GM12875 (cell line): ENCODE results near the gene ETF1.

Experiments used
- H3K4me3 ChIP-seq: one replicate; pipeline ENCODE4 v1.5.1; 2011; ENCODE audit warnings: low read depth, low read length, control low read depth
- TF ChIP-seq, protein P1 (sequence below): IDR thresholded peaks from 2 replicates; pipeline ENCODE4 v1.5.1; 2011; ENCODE audit warnings: low read depth, mild to moderate bottlenecking, control low read depth, inconsistent platforms, low read length, moderate library complexity, borderline replicate concordance; ENCODE audit not compliant: insufficient read depth

Gene ETF1

DNA sequence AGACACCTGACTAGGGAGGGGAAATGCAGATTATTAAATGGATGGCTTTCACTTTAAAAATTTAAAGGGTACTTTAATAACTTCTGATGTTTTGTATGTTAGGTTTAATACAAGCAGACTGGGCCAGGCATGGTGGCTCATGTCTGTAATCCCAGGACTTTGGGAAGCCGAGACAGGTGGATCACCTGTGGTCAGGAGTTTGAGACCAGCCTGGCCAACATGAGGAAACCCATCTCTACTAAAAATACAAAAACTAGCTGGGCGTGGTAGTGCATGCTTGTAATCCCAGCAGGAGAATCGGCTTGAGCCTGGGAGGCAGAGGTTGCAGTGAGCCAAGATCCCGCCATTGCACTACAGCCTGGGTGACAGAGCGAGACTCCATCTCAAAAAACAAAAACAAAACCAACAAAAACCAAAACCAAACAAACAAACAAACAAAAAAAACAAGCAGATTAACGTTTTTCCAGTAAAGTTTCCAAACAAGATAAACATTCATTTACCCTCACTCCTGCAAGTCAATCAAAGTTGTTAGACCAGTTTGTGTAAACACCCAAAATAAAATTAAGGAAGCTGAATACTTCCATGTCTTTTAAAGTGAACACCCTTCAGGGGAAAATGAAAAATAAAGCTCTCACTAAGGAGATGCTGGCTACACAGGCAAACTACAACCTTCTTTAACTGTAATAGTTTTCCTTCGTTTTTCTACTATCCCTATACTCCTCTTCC, 14.1 kb downstream of the ETF1 start:
- H3K4me3 ChIP-seq: no peak overlapping the region
- TF ChIP-seq, protein P1, sequence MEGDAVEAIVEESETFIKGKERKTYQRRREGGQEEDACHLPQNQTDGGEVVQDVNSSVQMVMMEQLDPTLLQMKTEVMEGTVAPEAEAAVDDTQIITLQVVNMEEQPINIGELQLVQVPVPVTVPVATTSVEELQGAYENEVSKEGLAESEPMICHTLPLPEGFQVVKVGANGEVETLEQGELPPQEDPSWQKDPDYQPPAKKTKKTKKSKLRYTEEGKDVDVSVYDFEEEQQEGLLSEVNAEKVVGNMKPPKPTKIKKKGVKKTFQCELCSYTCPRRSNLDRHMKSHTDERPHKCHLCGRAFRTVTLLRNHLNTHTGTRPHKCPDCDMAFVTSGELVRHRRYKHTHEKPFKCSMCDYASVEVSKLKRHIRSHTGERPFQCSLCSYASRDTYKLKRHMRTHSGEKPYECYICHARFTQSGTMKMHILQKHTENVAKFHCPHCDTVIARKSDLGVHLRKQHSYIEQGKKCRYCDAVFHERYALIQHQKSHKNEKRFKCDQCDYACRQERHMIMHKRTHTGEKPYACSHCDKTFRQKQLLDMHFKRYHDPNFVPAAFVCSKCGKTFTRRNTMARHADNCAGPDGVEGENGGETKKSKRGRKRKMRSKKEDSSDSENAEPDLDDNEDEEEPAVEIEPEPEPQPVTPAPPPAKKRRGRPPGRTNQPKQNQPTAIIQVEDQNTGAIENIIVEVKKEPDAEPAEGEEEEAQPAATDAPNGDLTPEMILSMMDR: no peak

DNA sequence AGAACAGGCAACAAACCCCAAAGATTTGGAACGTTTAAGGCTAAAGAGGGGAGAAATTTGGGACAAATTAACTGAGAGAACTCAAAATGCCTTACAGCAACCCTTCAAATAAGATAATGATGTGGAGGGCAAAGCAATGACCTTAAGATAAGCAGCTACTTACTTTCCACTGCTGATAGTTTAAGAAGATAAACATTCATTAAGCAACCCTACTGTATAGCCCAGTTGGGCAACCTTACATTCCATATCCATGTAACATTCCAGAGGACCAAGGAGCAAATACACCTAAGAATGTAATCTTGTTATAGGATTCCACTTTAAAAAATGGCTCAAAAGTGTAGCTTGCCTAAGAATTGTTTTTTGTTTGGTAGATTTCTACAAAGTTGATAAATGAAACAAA, 14.8 kb downstream of the ETF1 start:
- TF ChIP-seq, protein P1: no peak
- H3K4me3 ChIP-seq: no peak overlapping the region

- TF ChIP-seq, protein P1: no peak
- H3K4me3 ChIP-seq: no peak overlapping the region
These were observed 15.9 kb downstream of the ETF1 start for GRCh38 chr5:138527170-138527569.

DNA sequence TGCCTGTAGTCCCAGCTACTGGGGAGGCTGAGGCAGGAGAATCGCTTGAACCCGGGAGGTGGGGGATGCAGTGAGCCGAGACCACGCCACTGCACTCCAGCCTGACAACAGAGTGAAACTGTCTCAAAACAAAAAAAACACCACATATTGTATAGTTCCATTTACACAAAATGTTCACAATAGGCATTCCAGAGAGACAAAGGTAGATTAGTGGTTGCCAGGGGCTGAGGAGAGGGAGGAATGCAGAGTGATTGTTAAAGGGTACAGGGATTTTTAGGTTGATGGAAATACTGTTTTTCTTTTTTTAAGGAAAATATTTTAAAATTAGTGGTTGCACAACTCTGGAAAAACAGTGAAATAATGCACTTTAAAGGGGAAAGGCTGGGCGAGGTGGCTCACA, 19.6 kb downstream of the ETF1 start:
- TF ChIP-seq, protein P1: no peak
- H3K4me3 ChIP-seq: no peak overlapping the region

- TF ChIP-seq, protein P1: no peak
These were observed 22.1 kb downstream of the ETF1 start for GRCh38 chr5:138520971-138521370.

GRCh38 chr5:138517437-138517836, 25.6 kb downstream of the ETF1 start:
- H3K4me3 ChIP-seq: no peak overlapping the region
- TF ChIP-seq, protein P1: no peak

More at GRCh38 chr5:138520971-138521370, 22.1 kb downstream of the ETF1 start:
- H3K4me3 ChIP-seq: no peak overlapping the region

DNA sequence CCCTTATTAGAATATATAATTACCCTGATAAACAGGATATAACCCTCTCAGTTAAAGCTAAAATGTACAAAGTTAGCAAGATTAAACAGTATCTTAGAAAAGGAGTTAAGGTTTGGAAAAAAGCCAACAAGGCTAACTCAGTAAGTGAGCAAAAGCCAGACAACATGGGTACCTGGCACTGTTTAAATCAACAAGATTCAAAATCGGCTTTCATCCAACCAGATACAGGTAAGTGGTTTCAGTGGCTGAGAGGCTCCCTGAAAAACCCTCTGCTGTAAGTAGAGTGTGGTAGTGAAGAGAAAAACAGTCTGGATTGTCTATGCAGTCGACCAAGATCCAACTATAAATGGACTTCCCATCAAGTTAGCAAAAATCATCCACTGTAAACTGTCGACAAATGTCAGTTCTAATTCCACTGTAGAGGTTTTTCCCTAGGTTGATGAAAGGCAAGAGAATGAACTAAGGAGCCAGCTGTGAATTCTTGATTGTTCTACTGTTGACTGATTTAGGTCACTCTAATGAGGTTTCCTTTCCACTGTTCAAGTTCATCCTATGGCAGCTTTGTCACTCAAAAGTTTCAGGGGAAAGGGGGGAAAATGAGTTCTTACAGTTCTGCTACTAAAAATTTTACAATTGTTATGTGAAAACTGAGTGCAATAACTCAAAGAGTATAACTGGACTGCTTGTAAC, 27.3 kb downstream of the ETF1 start:
- no peak overlapping the region for H3K4me3 ChIP-seq
- TF ChIP-seq, protein P1: no peak
